Mesenchymal stem cell (in vitro differentiated cells and primary cell): Measurements from ENCODE around the gene DHX30.

Experiments
- DNase-seq: peaks from one replicate; pipeline ENCODE4 v3.0.0-alpha.2; 2013
- H2AFZ ChIP-seq: one replicate; pipeline ENCODE4 v1.6.1; 2013; ENCODE audit warnings: low read depth, mild to moderate bottlenecking, control low read depth, inconsistent platforms, low read length, moderate library complexity
- H2AK5ac ChIP-seq: 2 replicates; pipeline ENCODE4 v1.6.1; 2013; ENCODE audit warnings: low read length, moderate library complexity, mild to moderate bottlenecking, inconsistent platforms; ENCODE audit not compliant: severe bottlenecking
- H2BK120ac ChIP-seq: one replicate; pipeline ENCODE4 v1.6.1; 2013; ENCODE audit warnings: low read depth, mild to moderate bottlenecking, inconsistent platforms, low read length, moderate library complexity
- H2BK12ac ChIP-seq, 2 experiments: one replicate each; pipeline ENCODE4 v1.6.1; 2013; ENCODE audit warnings: inconsistent platforms in 2 of 2, low read length in 2 of 2, mild to moderate bottlenecking in 2 of 2, moderate library complexity in 2 of 2, control low read depth in 1 of 2
- H2BK15ac ChIP-seq: one replicate; pipeline ENCODE4 v1.6.1; 2013; ENCODE audit warnings: mild to moderate bottlenecking, low read depth, inconsistent platforms; ENCODE audit not compliant: poor library complexity, severe bottlenecking
- H2BK5ac ChIP-seq: 2 replicates; pipeline ENCODE4 v1.6.1; 2013; ENCODE audit warnings: low read depth, mild to moderate bottlenecking, low read length, control low read depth, inconsistent platforms; ENCODE audit not compliant: poor library complexity, severe bottlenecking
- H3K14ac ChIP-seq, 2 experiments: one replicate each; pipeline ENCODE4 v1.6.1; 2013; ENCODE audit warnings: inconsistent platforms in 2 of 2, low read length in 2 of 2, control low read depth in 1 of 2, mild to moderate bottlenecking in 1 of 2, moderate library complexity in 1 of 2
- H3K18ac ChIP-seq, 2 experiments: one replicate each; pipeline ENCODE4 v1.6.1; 2013; ENCODE audit warnings: inconsistent platforms in 2 of 2, low read length in 2 of 2, control low read depth in 1 of 2, low read depth in 1 of 2, mild to moderate bottlenecking in 1 of 2
- H3K23ac ChIP-seq, 2 experiments: one replicate each; pipeline ENCODE4 v1.6.1; 2013; ENCODE audit warnings: inconsistent platforms in 2 of 2, low read length in 2 of 2, mild to moderate bottlenecking in 2 of 2, moderate library complexity in 2 of 2, control low read depth in 1 of 2
- H3K27ac ChIP-seq: 2 replicates; pipeline ENCODE4 v1.5.1; 2013; ENCODE audit warnings: mild to moderate bottlenecking, moderate library complexity, low read length, control low read depth, inconsistent platforms; ENCODE audit not compliant: poor library complexity, severe bottlenecking
- H3K27me3 ChIP-seq, 2 experiments: 2 replicates each; pipeline versions ENCODE4 v1.6.1 to v1.7.0; 2013; ENCODE audit warnings: low read length in 2 of 2, mild to moderate bottlenecking in 2 of 2, moderate library complexity in 2 of 2, control low read depth in 1 of 2, inconsistent platforms in 1 of 2; ENCODE audit not compliant: control insufficient read depth in 1 of 2, insufficient read depth in 1 of 2
- H3K36me3 ChIP-seq, 2 experiments: 2 replicates each; pipeline versions ENCODE4 v1.6.1 to v1.7.0; 2013; ENCODE audit warnings: low read length in 2 of 2, control low read depth in 1 of 2, inconsistent platforms in 1 of 2, low read depth in 1 of 2, mild to moderate bottlenecking in 1 of 2; ENCODE audit not compliant: insufficient read depth in 2 of 2, control insufficient read depth in 1 of 2
- H3K4ac ChIP-seq, 2 experiments: one replicate each; pipeline ENCODE4 v1.6.1; 2013; ENCODE audit warnings: inconsistent platforms in 2 of 2, low read length in 2 of 2, mild to moderate bottlenecking in 2 of 2, moderate library complexity in 2 of 2, control low read depth in 1 of 2, low read depth in 1 of 2
- H3K4me1 ChIP-seq: 2 replicates; pipeline ENCODE4 v1.6.1; 2013; ENCODE audit warnings: low read depth, low read length, control low read depth; ENCODE audit not compliant: control insufficient read depth, insufficient read depth
- H3K4me2 ChIP-seq: 2 replicates; pipeline ENCODE4 v1.6.1; 2013; ENCODE audit warnings: low read length, mild to moderate bottlenecking, inconsistent platforms; ENCODE audit not compliant: poor library complexity, severe bottlenecking
- H3K4me3 ChIP-seq, 2 experiments: 2 replicates each; pipeline versions ENCODE4 v1.5.1 to v1.7.0; 2013; ENCODE audit warnings: low read length in 2 of 2, mild to moderate bottlenecking in 2 of 2, control low read depth in 1 of 2, low read depth in 1 of 2; ENCODE audit not compliant: insufficient read depth in 1 of 2
- H3K79me1 ChIP-seq: replicated peaks from 2 replicates; pipeline ENCODE4 v1.6.1; 2013; ENCODE audit warnings: mild to moderate bottlenecking, control low read depth, low read length, inconsistent platforms; ENCODE audit not compliant: poor library complexity, severe bottlenecking
- H3K9ac ChIP-seq: 2 replicates; pipeline ENCODE4 v1.7.0; 2013; ENCODE audit warnings: mild to moderate bottlenecking, low read length, moderate library complexity
- H3K9me3 ChIP-seq: 2 replicates; pipeline ENCODE4 v1.7.0; 2013; ENCODE audit warnings: mild to moderate bottlenecking, low read length; ENCODE audit not compliant: control insufficient read depth
- H4K8ac ChIP-seq: one replicate; pipeline ENCODE4 v1.6.1; 2013; ENCODE audit warnings: inconsistent platforms, mild to moderate bottlenecking, low read length, moderate library complexity
- H4K91ac ChIP-seq: one replicate; pipeline ENCODE4 v1.6.1; 2013; ENCODE audit warnings: mild to moderate bottlenecking, low read length, inconsistent platforms
- WGBS: methylation state at CpG from one replicate; pipeline ENCODE4 v1.1.7; 2013; ENCODE audit warnings: mixed read lengths; 5-methylcytosine and 5-hydroxymethylcytosine counted together

Gene DHX30

GRCh38 chr3:47854267-47854666, 51.3 kb downstream of the DHX30 start:
- no peak overlapping the region for H3K14ac ChIP-seq
- no peak overlapping the region for H3K4ac ChIP-seq
- no peak overlapping the region for H2BK12ac ChIP-seq
- H4K8ac ChIP-seq, result no peak overlapping the region
- H2AFZ ChIP-seq, result no peak overlapping the region
- no peak overlapping the region for H3K4me2 ChIP-seq
- H3K9me3 ChIP-seq, result no peaks in the 10 kb centered on the region
- no peak overlapping the region for H2BK15ac ChIP-seq
- H3K18ac ChIP-seq, result no peak overlapping the region
- H4K91ac ChIP-seq, result peak overlapping the region; percentile 16
- no peak overlapping the region for H3K9ac ChIP-seq
- 98% methylated on average over 11 of the region's 11 CpGs for WGBS
- H3K4me3 ChIP-seq, result no peak overlapping the region
- H2BK120ac ChIP-seq, result no peak overlapping the region
- H3K4me1 ChIP-seq, result no peaks in the 10 kb centered on the region
- no peak overlapping the region for H3K23ac ChIP-seq
- no peak overlapping the region for H2BK5ac ChIP-seq
- DNase-seq, result no peak
- H2AK5ac ChIP-seq, result no peak overlapping the region
- peaks cover 90% of the 10 kb centered on the region in 2 experiments for H3K36me3 ChIP-seq
- H3K27ac ChIP-seq, result no peak overlapping the region
- H3K79me1 ChIP-seq, result peaks cover 19% of the 10 kb centered on the region
- no peaks in the 10 kb centered on the region for H3K27me3 ChIP-seq

- Histone ChIP-seq H3K4me1 (no peaks in the 10 kb centered on the region), H3K9me3 (no peaks in the 10 kb centered on the region), H3K9ac (no peak overlapping the region), H2AFZ (no peak overlapping the region), H3K36me3 (peaks cover 86 to 90% of the 10 kb centered on the region in 2 experiments), H3K4me3 (no peak overlapping the region), H3K4me2 (no peak overlapping the region), H2BK5ac (no peak overlapping the region), H3K27me3 (no peaks in the 10 kb centered on the region), H4K8ac (no peak overlapping the region), H3K27ac (no peak overlapping the region), H3K18ac (no peak overlapping the region), H3K4ac (no peak overlapping the region), H2BK120ac (no peak overlapping the region), H2AK5ac (no peak overlapping the region), H2BK12ac (no peak overlapping the region), H3K14ac (no peak overlapping the region), H3K79me1 (peaks cover 19% of the 10 kb centered on the region), H2BK15ac (no peak overlapping the region), H4K91ac (no peak overlapping the region), H3K23ac (no peak overlapping the region)
- DNase-seq, result no peak
- WGBS, result 96% methylated on average over 14 of the region's 14 CpGs
Measured at GRCh38 chr3:47854720-47855455, 52.0 kb downstream of the DHX30 start.

GRCh38 chr3:47855461-47856383, 52.8 kb downstream of the DHX30 start:
- H3K14ac ChIP-seq, result no peak overlapping the region
- no peak overlapping the region for H3K23ac ChIP-seq
- 96% methylated on average over 21 of the region's 21 CpGs for WGBS
- no peak overlapping the region for H2AFZ ChIP-seq
- H3K36me3 ChIP-seq, result peaks cover 82 to 90% of the 10 kb centered on the region in 2 experiments
- peaks cover 19% of the 10 kb centered on the region for H3K79me1 ChIP-seq
- no peak overlapping the region for H4K8ac ChIP-seq
- no peak overlapping the region for H3K27ac ChIP-seq
- no peak overlapping the region for H2BK12ac ChIP-seq
- H2BK15ac ChIP-seq, result no peak overlapping the region
- no peak overlapping the region for H3K18ac ChIP-seq
- H3K4me3 ChIP-seq, result no peak overlapping the region
- no peak overlapping the region for H3K4me2 ChIP-seq
- no peaks in the 10 kb centered on the region for H3K9me3 ChIP-seq
- no peak for DNase-seq
- H3K27me3 ChIP-seq, result no peaks in the 10 kb centered on the region
- no peak overlapping the region for H3K9ac ChIP-seq
- no peak overlapping the region for H2AK5ac ChIP-seq
- no peak overlapping the region for H2BK5ac ChIP-seq
- no peaks in the 10 kb centered on the region for H3K4me1 ChIP-seq
- no peak overlapping the region for H2BK120ac ChIP-seq
- no peak overlapping the region for H4K91ac ChIP-seq
- H3K4ac ChIP-seq, result no peak overlapping the region

- Histone ChIP-seq H3K27me3 (no peaks in the 10 kb centered on the region), H3K27ac (no peak overlapping the region), H3K9me3 (no peaks in the 10 kb centered on the region), H2BK15ac (no peak overlapping the region), H3K4me2 (no peak overlapping the region), H2BK120ac (no peak overlapping the region), H3K79me1 (peaks cover 22% of the 10 kb centered on the region), H3K14ac (no peak overlapping the region), H2AK5ac (no peak overlapping the region), H2BK12ac (no peak overlapping the region), H3K36me3 (peaks cover 79 to 85% of the 10 kb centered on the region in 2 experiments), H3K18ac (no peak overlapping the region), H3K4me3 (no peak overlapping the region), H3K4ac (no peak overlapping the region), H3K23ac (no peak overlapping the region), H3K9ac (no peak overlapping the region), H2AFZ (no peak overlapping the region), H4K8ac (no peak overlapping the region), H4K91ac (no peak overlapping the region), H3K4me1 (no peaks in the 10 kb centered on the region), H2BK5ac (no peak overlapping the region)
- DNase-seq, result no peak
- 97% methylated on average over 11 of the region's 11 CpGs for whole genome bisulfite sequencing
Measured at GRCh38 chr3:47856669-47857068, 53.7 kb downstream of the DHX30 start.
